GM10266 (cell line): ENCODE data around the gene MAP4K4.

Experiments used
- DNase-seq: peaks from one replicate; pipeline ENCODE4 v3.0.0; 2012; ENCODE audit errors: extremely low spot score
- CTCF ChIP-seq: IDR thresholded peaks from 2 replicates; pipeline ENCODE4 v1.5.1; 2012; ENCODE audit warnings: mild to moderate bottlenecking, low read depth; ENCODE audit not compliant: control insufficient read depth, insufficient read depth; ENCODE audit errors: missing control alignments

MAP4K4 gene

GRCh38 chr2:101884423-101884822 lies 186.9 kb downstream of the MAP4K4 start:
- no peak for DNase-seq
- no peak for TF ChIP-seq CTCF

GRCh38 chr2:101887328-101887727 lies 189.8 kb downstream of the MAP4K4 start:
- no peak for TF ChIP-seq CTCF
- no peak for DNase-seq

- DNase-seq: no peak
- no peak for TF ChIP-seq CTCF
These were observed 192.1 kb downstream of the MAP4K4 start for GRCh38 chr2:101889460-101890098.

- no peak for DNase-seq
- no peak for TF ChIP-seq CTCF
These were observed 194.9 kb downstream of the MAP4K4 start for GRCh38 chr2:101892377-101892776.

GRCh38 chr2:101893681-101894381 lies 196.3 kb downstream of the MAP4K4 start:
- TF ChIP-seq CTCF: no peak
- no peak for DNase-seq

- no peak for TF ChIP-seq CTCF
- DNase-seq: no peak
These were observed 197.5 kb downstream of the MAP4K4 start for GRCh38 chr2:101895039-101895438.

- TF ChIP-seq CTCF: no peak
- no peak for DNase-seq
These were observed 198.4 kb downstream of the MAP4K4 start for GRCh38 chr2:101895819-101896322.
